GM15510 (cell line): ENCODE measurements around the gene SELENOO.

Source experiments
- POLR2A ChIP-seq: IDR thresholded peaks from 3 replicates; pipeline ENCODE4 v1.6.1; 2011; ENCODE audit warnings: borderline replicate concordance; ENCODE audit not compliant: insufficient read length; ENCODE audit errors: extremely low read depth

The SELENOO gene

DNA sequence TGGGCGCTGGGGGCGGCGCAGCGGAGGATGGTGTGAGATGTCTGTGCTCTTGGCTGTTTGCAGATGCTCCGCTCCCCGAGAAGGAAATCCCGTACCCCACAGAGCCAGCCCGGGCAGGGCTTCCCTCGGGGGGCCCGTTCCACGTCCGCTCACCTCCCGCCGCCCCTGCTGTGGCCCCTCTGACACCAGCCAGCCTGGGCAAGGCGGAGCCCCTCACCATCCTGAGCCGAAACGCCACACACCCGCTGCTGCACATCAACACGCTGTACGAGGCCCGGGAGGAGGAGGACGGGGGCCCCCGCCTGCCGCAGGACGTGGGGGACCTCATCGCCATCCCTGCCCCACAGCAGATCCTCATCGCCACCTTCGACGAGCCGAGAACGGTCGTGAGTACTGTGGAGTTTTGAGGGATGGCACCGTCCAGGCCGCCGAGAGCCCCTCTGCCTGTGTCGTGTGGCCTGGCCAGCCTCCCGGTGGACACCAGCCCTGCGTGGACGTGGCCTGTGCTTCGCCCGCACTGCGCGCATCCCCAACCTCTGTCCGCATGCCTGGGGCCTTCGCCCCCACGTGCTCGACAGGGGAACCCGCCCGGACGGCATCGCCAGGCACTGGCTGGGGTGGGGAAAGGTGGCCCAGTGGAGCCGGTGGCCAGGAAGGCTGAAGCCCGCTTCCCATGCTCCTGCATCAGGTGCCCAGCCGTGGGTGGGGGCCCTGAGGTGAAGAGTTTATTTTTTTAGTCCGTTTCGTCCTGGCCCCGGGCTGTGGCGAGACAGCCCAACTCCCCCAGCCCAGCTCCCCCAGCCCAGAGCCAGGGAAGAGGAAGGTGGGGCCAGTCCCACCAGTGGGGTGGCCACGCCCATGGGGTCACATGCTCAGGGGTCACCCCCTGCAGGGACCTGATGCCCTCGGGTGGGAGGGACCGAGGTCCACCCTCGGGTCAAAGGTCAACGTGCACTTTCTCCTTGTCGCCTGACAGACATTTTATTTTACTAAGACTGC, 21.6 kb upstream of the SELENOO start:
- TF ChIP-seq POLR2A, result no peak

DNA sequence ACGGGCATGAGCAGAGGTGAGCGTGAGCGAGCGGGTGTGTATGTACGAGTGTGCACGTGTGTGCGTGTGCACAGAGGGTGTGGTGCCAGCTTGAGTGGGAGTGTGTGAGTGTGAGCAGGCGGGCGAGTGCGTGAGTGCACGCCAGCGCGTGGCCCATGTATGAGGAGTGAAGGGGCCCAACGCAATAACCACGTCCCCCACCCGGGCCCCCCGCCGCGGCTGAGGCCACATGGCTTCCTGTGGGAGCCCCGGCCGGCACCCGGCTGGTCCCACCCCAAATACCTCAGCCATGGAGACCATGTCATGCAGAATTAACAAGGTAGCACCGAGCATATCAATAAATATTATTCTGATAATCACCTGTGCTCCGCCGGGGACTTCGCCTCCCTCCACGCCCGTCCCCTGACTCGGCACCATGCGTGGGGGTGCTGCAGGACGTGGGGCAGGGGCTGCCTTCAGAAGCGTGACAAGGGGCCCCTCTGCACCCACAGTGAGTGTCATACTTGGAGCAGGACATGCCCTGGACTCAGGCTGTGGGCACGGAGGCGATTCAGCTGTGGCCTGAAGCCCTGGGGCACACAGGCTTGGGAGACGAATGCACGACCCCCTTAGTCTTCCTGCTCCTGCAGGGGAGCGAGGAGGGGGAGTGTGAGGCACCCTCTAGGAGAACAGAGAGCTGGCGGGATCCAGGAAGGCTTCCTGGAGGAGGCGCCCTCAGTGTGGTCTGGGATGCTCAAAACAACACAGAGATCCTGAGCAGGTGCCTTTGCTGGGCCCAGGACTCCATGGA, 20.7 kb upstream of the SELENOO start:
- TF ChIP-seq POLR2A, result no peak

DNA sequence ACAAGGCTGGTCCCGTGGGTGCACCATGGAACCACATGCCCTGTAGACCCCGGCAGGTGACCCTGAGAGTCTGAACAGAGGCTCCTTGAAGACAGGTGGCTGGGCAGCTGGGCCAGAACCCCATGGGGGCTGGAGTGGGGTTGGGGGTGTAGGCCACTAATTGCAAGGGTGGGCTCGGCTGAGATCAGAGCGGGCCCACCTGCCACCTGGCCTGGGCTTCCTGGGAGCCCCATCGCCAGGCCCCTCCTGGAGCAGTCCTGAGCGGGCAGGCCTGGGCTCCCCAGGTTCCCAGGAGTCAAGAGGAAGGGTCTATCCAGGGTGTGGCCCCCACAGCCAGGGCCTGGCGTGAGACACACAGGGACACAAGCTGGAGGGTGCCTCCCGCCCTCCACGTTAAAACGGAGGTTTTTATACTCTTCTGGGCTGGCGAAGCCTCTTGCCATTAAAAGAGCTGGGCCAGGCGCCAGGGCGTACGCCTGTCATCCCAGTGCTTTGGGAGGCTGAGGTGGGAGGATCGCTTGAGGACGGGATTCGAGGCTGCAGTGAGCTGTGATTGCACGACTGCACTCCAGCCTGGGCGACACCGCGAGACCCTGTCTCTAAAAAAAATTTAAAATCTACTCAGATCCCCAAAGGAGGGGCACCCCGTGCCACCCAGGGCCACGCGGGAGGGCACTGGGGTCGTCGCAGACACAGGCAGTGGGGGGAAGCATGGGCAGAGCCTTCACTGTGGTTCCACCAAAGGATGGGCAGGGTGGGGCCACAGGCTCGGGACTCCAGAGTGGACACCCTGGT, 19.9 kb upstream of the SELENOO start:
- no peak for TF ChIP-seq POLR2A

DNA sequence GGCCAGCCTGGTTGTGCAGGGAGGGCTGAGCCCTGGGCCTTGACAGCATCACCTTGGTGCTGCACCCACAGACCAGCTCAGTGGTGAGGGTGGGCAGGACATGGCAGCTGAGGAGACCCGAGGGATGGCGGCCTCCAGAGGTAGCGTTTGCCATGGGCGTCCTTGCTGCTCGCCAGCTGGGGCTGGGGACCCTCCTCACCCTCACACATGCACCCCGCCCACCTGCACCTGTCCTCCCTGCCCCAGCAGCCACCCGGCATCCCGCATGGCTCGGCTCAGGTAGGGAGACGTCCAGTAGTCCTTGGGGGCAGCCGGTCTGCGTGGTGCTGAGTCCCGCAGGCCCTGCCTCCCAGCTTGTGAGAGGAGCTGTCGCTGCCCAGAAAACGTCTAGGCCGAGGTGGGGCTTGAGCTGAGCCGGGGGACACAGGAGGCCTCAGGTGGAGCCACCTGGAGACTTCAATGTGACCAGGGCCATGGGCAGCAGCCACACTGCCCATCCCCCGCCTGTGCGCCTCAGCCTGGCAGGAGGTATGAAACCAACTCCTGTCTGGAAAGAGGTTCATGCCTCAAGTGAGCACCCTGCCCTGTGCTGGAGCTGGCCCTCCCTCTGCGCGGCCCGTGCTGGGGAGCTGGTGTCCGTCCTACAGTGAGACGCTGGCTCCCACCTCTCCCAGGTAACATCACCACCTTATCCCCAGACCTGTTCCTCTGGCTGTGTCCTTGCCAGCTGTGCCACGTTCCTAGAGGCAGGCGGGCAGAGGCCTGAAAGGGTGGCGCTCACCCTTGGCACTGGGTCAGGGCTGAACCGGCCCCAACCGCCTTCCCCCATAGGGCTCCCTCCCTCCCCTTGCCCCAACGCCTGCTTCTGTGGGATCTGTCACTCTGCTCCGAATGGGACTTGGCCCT, 18.4 kb upstream of the SELENOO start:
- no peak for TF ChIP-seq POLR2A

DNA sequence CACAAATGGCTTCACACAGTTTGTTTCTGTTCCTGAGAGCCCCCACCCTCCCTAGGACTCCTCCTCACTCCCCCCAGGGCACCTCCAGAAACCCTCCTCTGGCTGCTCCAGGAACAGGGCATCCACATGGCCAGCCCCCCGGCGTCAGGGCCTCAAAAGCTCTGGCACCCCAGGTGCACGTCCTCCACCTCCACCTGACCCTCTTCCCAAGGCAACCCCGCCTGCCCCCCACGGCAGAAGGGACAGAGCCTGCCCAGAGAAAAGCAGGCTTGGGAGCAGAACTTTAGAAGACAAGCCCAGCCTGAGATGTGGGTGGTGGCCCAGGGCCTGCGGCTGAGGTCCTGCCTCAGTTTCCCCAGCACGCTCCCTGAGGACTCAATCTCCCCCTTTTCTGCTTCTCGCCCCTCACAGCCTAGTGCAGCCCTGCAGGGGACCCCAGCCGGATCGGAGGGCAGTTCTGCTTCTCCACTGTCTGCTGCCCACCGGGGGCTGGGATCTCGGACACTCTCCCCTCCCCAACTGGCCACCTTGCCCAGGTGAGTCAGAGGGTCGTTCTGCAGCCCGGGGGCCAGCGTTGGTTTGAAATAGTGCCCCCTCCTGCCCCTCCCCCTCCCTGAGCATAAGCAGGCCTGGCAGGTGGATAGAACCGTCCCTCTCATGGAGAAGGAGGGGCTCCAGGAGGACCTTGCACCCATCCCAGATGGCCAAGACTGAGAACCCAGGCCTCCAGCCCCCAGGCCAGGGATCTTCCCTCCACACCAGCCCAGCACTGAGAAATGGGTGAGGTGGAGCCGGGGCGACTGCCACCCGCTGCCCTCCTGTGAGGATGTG, 17.5 kb upstream of the SELENOO start:
- TF ChIP-seq POLR2A, result no peak

DNA sequence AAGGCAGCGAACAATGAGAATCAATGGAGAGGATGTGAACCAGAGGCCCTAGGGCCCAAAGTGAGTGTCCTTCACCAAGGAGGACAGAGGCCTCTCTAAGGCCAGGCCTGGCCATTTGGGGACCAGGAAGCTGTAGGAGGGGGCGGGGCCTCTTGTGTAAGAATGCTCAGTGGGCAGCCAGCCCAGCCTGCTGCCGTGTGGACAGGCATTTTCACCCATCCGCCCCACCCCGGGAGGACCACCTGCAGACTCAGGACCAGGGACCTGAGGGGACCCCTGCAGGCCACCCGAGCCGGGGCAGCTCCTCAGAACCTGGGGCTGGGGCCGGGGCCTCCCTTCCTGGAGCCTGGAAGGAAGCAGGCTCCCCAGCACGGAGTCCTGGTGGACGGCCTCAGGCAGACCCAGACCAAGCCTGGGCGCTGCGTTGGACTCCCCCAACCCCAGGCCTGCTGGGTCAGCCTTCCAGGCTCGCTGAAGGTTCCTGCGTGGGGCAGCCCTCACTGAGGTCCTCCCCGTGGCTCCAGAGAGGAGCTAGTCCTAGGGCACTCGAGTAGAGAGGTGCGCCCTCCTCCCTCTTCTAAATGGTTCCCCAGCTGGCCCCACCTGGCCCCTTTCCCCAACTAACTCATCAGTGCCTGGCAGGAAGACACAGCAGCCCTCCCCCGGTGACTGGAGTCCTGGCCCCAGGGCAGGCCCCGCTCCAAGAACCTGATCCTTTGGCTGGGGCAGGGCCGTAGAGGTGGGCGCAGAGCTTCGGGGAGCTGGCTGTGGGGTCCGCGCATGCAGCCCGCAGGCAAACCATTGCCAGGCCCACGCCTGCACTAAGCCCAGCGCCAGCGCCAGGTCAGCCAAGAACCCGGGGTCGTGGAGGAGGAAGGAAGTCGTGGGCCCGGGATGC, 16.6 kb upstream of the SELENOO start:
- TF ChIP-seq POLR2A, result no peak

DNA sequence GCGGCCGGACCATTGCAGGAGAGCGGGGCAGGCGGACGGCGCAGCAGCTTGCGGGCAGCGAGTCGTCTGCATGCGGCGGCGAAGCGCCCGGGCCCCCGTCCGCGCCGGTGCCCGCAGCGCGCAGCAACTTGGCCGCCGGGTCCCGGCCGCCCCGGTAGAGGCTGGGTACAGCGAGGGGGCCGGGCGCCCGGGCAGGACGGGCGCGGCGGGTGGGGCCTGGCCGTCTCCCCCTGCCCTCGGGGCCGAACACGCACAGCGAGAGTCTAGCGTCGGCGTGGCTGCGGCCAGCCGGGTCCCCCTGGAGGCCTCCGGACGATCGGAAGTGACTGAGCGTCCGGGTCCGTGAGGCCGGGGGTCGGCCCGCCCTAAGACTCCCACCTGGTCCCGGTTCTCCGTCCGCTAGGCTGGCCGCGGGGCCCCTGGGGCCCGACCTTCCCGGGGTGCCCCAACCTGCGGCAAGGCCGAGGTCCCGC, 15.9 kb upstream of the SELENOO start:
- TF ChIP-seq POLR2A, result no peak

DNA sequence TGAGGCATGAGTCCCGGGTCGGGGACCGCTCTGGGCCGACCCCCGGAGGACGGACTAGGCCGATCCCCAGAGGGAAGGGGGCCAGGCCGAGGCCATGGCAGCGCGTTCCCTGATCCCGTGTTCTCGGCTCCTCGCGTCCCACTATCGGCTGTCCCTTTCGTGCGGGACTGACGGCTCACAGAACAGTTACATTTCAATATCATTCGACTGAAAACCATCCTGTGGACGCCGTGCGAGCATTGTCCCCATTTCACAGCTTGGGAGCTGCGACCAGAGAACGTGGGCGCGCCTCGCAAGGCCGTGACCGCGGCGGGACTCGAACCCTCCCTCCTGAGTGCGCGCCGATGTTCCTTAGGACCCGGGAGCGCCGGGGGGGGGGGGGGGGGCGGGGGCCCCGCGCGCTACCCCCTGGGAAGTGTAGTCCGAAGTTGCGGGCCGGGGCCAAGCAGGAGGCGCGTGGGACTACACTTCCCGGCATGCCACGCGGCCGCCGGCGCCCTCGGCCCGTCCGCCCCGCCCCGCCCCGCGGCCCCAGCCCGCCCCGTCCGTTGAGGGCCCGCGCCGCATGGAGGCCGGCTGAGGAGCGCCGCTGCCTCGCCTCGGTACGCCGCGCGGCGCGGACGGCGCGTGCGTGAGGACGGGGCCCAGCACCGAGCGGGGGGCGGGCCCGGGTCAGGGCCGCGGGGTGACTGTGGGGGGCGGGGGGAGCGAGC, 15.3 kb upstream of the SELENOO start, which contains the start of gene TRABD:
TRABD (plus strand) TSS at position 539 of the 713 bp plus-strand sequence. CDS start 7,148 bp downstream, outside the sequence.
- TF ChIP-seq POLR2A, result peak; percentile 65

DNA sequence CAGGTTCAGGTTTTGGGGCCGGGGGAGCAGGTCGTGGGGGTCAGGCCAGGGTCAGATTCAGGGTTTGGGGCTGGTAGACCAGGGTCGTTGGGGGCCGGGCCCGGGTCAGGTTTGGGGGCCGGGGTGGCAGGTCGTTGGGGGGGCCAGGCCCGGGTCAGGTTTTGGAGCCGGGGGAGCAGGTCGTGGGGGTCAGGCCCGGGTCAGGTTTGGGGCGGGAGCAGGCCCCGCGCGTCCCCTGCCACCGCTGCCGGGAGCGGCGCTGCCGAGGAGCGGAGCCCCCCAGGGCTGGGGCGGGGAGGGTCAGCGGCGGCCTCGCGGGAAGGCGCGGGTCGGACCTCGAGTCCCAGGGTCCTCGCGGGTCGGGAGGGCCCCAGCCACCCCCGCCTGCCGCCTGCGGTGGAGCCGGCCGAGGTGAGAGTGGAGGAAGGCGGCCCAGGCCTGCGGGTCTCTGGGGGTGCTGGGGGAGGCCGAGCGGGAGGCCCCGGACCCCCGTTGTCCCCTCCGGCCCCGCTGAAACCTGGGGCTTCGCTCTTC, 14.6 kb upstream of the SELENOO start:
- TF ChIP-seq POLR2A, result no peak

DNA sequence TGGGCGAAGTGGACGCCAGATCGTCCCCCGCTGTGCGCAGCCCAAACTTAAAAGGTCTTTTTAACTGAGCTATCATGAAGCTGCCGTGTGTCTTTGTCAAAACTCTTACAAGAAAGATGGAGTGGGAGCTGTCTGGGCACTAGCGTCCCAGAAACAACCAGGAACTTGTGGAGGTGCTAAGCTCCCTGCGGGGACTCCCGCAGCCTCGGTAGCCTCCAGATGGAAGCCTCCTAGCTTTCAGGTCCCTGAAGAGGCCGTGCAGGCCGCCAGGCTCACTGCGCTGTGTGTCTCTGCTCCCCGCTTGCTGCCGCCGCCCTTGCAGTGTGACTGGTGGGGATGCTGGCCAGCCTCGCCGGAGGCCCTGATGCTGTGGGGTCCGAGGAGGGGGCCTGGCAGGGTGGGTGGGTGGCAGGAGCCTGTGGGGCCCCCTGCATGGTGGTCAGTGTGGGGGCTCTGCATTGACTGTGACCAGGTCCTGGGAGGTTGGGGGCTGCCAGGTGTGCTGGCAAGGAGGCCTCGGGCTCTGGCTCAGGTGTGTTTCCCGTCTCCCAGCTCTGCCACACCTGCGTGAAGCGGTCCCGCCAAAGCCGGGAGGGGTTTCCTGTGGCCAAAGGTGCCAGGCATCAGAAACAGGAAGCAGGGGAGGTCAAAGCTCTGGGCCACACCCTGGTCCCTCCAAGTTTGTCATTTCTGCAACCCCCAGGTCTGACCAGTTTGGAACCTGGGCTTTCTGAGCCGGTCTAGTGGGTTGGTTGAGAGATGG, 13.9 kb upstream of the SELENOO start:
- peak; percentile 15 for TF ChIP-seq POLR2A
